Lung (tissue), 12 donors: ENCODE data around the gene DCLK1. TPM values are rescaled to one million over a fixed set of nuclear protein-coding genes. Genes with fewer than 3 reads are reported as not detected.
A peak's percentile ranks its signal among the peaks of the same experiment; 100 is the strongest.

Experiments
- ATAC-seq: fragments of 200-7000 bp; cut with Tn5 transposase; one replicate; pipeline ENCODE4 v1.9.1; 2020; ENCODE audit warnings: moderate number of reproducible peaks; ENCODE audit not compliant: insufficient read depth, low FRiP score
- DNase-seq, 3 donors: peaks; one replicate each; pipeline ENCODE4 v3.0.0-alpha.2; 2013 to 2017
- H3K27ac ChIP-seq, 2 donors: one replicate each; pipeline ENCODE4 v1.5.1; 2013; ENCODE audit warnings: mild to moderate bottlenecking in 2 of 2, moderate library complexity in 2 of 2, control low read depth in 1 of 2, inconsistent platforms in 1 of 2, low read depth in 1 of 2, low read length in 1 of 2
- H3K27me3 ChIP-seq, 3 donors: one replicate each; pipeline ENCODE4 v1.5.1; 2013; ENCODE audit warnings: low read length in 2 of 3; ENCODE audit not compliant: control insufficient read depth in 3 of 3, insufficient read depth in 3 of 3
- H3K36me3 ChIP-seq, 4 donors: one replicate each; pipeline ENCODE4 v1.5.1; 2013; ENCODE audit warnings: low read length in 4 of 4, mild to moderate bottlenecking in 1 of 4, moderate library complexity in 1 of 4; ENCODE audit not compliant: control insufficient read depth in 4 of 4, insufficient read depth in 4 of 4
- H3K4me1 ChIP-seq, 5 donors: one replicate each; pipeline ENCODE4 v1.5.1; 2013; ENCODE audit warnings: low read length in 5 of 5, mild to moderate bottlenecking in 2 of 5, moderate library complexity in 1 of 5; ENCODE audit not compliant: control insufficient read depth in 5 of 5, insufficient read depth in 5 of 5
- H3K4me3 ChIP-seq: one replicate; pipeline ENCODE4 v1.5.1; 2013; ENCODE audit warnings: mild to moderate bottlenecking, control low read depth, moderate library complexity
- H3K9ac ChIP-seq, 2 donors: one replicate each; pipeline ENCODE4 v1.5.1; 2013; ENCODE audit warnings: low read length in 2 of 2, control low read depth in 1 of 2; ENCODE audit not compliant: insufficient read depth in 1 of 2
- H3K9me3 ChIP-seq, 4 donors: one replicate each; pipeline ENCODE4 v1.5.1; 2013; ENCODE audit warnings: low read length in 3 of 4, mild to moderate bottlenecking in 1 of 4, moderate library complexity in 1 of 4; ENCODE audit not compliant: control insufficient read depth in 4 of 4, insufficient read depth in 3 of 4
- WGBS, 2 donors: extraction: QIAGEN DNeasy Blood & Tissue Kit; methylation state at CpG; one replicate each; pipeline ENCODE4 v1.1.7; 2013; 5-methylcytosine and 5-hydroxymethylcytosine counted together
- polyA plus RNA-seq, 2 donors: library from polyadenylated mRNA; stranded (reverse); fragments of 200-250 nt; gene quantifications; one replicate each; pipeline ENCODE4 v1.2.1, GENCODE V29; 2013
- total RNA-seq, 2 donors: library from RNA; depleted of rRNA in 1 of 2; stranded (reverse); fragments of >200 nt in 1 of 2; gene quantifications; one replicate each; pipeline ENCODE4 v1.2.1, GENCODE V29; 2014 to 2021
- TF ChIP-seq, protein P1 (sequence below): IDR thresholded peaks from 2 replicates; pipeline ENCODE4 v1.5.1; 2012; ENCODE audit warnings: mild to moderate bottlenecking; ENCODE audit errors: control extremely low read depth, extremely low read depth
- donor health status: control.
- donor health status: control.
- donor health status: Bipolar disorder and iron deficiency.
- donor health status: healthy.
- donor health status: DM: yes; HTN: yes; CAD: no.

Gene DCLK1
- total and polyA plus RNA-seq, 4 donors, result 1.2 to 23.5 (median 7.0) TPM

DNA sequence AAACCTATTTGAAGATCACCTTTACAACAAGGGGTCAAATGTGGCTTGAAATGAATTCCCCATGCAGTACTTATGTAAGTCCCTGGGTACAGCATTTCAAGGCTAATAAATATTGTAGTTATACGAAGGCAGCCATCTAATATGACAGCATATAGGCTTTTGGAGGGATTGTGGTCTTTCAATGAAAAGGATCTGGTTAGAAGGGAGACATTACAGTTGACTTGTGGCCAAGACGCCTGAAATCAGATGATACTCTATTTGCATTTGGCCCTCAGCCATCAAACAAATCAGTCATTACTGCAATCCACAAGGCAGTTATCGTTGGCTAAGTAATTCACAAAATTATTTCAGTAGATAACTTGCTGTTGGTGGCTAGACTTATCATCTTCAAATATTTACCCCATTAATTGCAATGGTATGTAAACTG is 242.7 kb downstream of the DCLK1 start:
- Histone ChIP-seq H3K4me1 (peaks cover 0 to 62% (median 0%) of the 10 kb centered on the region in 5 donors), H3K27ac (no peak overlapping the region), H3K9ac (no peak overlapping the region), H3K9me3 (no peaks in the 10 kb centered on the region), H3K4me3 (no peak overlapping the region), H3K36me3 (no peaks in the 10 kb centered on the region), H3K27me3 (no peaks in the 10 kb centered on the region)
- peak; percentile 48 to 87 (median 84) for DNase-seq
- TF ChIP-seq, protein P1, sequence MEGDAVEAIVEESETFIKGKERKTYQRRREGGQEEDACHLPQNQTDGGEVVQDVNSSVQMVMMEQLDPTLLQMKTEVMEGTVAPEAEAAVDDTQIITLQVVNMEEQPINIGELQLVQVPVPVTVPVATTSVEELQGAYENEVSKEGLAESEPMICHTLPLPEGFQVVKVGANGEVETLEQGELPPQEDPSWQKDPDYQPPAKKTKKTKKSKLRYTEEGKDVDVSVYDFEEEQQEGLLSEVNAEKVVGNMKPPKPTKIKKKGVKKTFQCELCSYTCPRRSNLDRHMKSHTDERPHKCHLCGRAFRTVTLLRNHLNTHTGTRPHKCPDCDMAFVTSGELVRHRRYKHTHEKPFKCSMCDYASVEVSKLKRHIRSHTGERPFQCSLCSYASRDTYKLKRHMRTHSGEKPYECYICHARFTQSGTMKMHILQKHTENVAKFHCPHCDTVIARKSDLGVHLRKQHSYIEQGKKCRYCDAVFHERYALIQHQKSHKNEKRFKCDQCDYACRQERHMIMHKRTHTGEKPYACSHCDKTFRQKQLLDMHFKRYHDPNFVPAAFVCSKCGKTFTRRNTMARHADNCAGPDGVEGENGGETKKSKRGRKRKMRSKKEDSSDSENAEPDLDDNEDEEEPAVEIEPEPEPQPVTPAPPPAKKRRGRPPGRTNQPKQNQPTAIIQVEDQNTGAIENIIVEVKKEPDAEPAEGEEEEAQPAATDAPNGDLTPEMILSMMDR, result no peak
- 40 to 66% methylated on average over 3 of the region's 3 CpGs for WGBS, 2 donors
- no peak for ATAC-seq

DNA sequence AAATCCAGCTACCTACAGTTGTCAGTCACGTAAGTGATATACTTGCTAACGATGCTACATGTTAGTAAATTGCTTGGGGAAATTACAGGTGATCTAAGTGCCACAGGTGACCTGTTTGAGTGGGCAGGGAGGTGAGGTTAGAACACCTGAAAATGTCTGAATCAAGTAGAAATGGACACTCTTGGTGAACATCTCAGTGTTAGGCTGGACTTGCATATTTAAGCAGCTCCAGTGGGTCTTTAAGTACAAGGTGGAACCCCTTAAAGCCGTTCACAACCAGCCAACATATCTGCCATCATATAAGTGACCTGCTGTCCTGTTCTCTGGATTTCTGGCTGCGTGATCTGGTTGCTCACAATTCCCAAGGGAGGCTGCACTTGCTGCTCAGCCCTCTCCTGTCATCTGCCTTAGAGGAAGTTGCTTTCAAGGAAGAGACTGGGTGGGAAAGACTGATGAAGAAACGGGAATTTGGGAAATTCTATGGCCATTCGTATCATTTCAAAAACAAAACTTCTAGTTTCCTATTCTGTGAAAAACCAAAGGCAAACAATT is 244.0 kb downstream of the DCLK1 start:
- TF ChIP-seq, protein P1, result no peak
- no peak overlapping the region for H3K9ac ChIP-seq
- ATAC-seq (no peak), DNase-seq (no peak)
- no peaks in the 10 kb centered on the region for H3K9me3 ChIP-seq
- H3K4me3 ChIP-seq, result no peak overlapping the region
- no peaks in the 10 kb centered on the region for H3K36me3 ChIP-seq
- WGBS, 2 donors, result 80 to 82% methylated on average over 6 of the region's 6 CpGs
- no peaks in the 10 kb centered on the region for H3K27me3 ChIP-seq
- no peak overlapping the region for H3K27ac ChIP-seq
- H3K4me1 ChIP-seq, result peaks cover 0 to 74% (median 9%) of the 10 kb centered on the region in 5 donors

DNA sequence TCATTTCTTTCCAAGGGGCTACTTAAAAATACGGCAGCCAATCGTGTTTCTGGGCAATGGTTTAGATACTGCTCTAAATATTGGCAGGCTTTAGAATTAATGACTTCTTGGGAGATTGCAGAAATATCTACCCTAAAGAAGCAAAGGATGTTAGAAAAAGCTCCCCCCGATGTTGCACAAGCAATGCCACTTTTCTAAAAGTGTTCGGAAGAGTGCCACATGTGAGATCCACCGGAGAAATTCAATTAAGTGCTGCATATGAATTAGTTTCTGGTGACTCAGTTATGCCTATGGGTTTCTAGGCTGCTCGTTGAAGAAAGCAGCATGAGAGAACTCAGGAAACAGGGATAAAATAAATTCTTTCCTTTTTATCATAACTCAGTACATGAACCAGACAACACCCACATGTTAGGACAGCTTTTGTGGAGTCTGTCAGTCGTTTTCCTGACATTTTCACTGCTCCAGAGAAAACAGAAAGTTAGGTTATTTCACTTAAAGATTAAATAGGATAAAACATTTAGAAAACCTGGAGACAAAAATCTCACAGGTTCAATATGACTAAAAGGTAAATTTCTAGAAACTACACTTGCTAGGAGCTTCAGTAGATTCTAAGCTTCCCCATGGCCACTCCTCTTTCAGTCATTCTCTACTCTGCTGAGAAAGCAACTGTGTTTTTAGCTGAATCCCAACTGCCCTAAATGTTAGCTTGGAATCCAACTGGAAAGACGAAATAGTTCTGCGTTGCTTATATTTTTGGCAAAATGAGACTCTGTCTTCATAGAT is 244.7 kb downstream of the DCLK1 start:
- 71 to 79% methylated on average over 9 of the region's 9 CpGs for WGBS, 2 donors
- DNase-seq, result peak in 2 of 3 donors; percentile 56 to 57
- no peak overlapping the region for H3K27ac ChIP-seq

More for the DNA sequence above, 244.7 kb downstream of the DCLK1 start:
- Histone ChIP-seq H3K4me1 (peaks cover 0 to 75% (median 12%) of the 10 kb centered on the region in 5 donors), H3K9ac (no peak overlapping the region), H3K27me3 (no peaks in the 10 kb centered on the region), H3K9me3 (no peaks in the 10 kb centered on the region), H3K4me3 (no peak overlapping the region), H3K36me3 (no peaks in the 10 kb centered on the region)
- TF ChIP-seq, protein P1, result no peak
- ATAC-seq, result no peak
